GM12878 (cell line): ENCODE measurements around the gene PRLH. TPM values are rescaled to one million over a fixed set of nuclear protein-coding genes. Genes with fewer than 3 reads are reported as not detected.

Experiments
- ATAC-seq: fragments of 200-7000 bp; cut with Tn5 transposase; 3 replicates; pipeline ENCODE4 v1.9.1; 2020; ENCODE audit warnings: mild to moderate bottlenecking, moderate library complexity
- BruUV-seq: library from RNA; stranded (reverse); fragments of 400-500 nt; replicated peaks from 2 replicates; lab custom pipeline; 2021; lab: Mats Ljungman, UMichigan
- CTCF ChIA-PET: fragments of 300-600 bp; sonication (Branson Sonifier 250); formaldehyde crosslinking; extraction: SDS; loops from one replicate; lab custom pipeline; 2021; ENCODE audit warnings: inconsistent platforms; lab: Yijun Ruan, JAX
- POLR2A ChIA-PET: fragments of 350-600 bp; formaldehyde crosslinking; extraction: SDS; loops from one replicate; lab custom pipeline; 2021; ENCODE audit warnings: inconsistent platforms; lab: Charles Lee
- RAD21 ChIA-PET: fragments of 300-600 bp; sonication (Branson Sonifier 250); formaldehyde crosslinking; loops from one replicate; lab custom pipeline; 2023; ENCODE audit warnings: antibody characterized with exemption; ENCODE audit not compliant: unreplicated experiment; lab: Charles Lee
- SMC1A ChIA-PET: fragments of 300-600 bp; sonication (Branson Sonifier 250); formaldehyde crosslinking; loops from one replicate; lab custom pipeline; 2023; ENCODE audit not compliant: unreplicated experiment, uncharacterized antibody; lab: Charles Lee
- DNase-seq: peaks from one replicate; pipeline ENCODE4 v3.0.0-alpha.2; 2011; ENCODE audit warnings: low read depth, low spot score
- FAIRE-seq: peaks from 3 replicates; lab custom pipeline; 2011; peaks lifted over from hg19 to GRCh38; lab: Jason Lieb, UNC
- H2AFZ ChIP-seq: 2 replicates; pipeline ENCODE4 v1.6.0; 2011; ENCODE audit warnings: low read depth, low read length, control low read depth; ENCODE audit not compliant: control insufficient read depth
- H3K27ac ChIP-seq: 2 replicates; pipeline ENCODE4 v1.5.1; 2011; ENCODE audit warnings: control low read depth; ENCODE audit not compliant: control insufficient read depth, insufficient read depth
- H3K27me3 ChIP-seq, 2 experiments: replicated peaks in 1 of 2; 2 replicates each; pipeline versions ENCODE4 v1.6.0 to v1.6.1; 2011; ENCODE audit warnings: low read length in 1 of 2; ENCODE audit not compliant: control insufficient read depth in 2 of 2, insufficient read depth in 2 of 2
- H3K36me3 ChIP-seq, 2 experiments: 2 replicates each; pipeline ENCODE4 v1.5.1; 2011; ENCODE audit warnings: low read length in 1 of 2; ENCODE audit not compliant: control insufficient read depth in 2 of 2, insufficient read depth in 2 of 2
- H3K4me1 ChIP-seq: 2 replicates; pipeline ENCODE4 v1.6.1; 2011; ENCODE audit warnings: mild to moderate bottlenecking, low read length, moderate library complexity, mixed read lengths; ENCODE audit not compliant: control insufficient read depth, insufficient read depth
- H3K4me2 ChIP-seq: 2 replicates; pipeline ENCODE4 v1.6.0; 2011; ENCODE audit warnings: control low read depth; ENCODE audit not compliant: control insufficient read depth, insufficient read depth
- H3K4me3 ChIP-seq: fragments of 200-600 bp; sonication (generic); 2 replicates; pipeline ENCODE4 v1.5.1; 2016
- H3K79me2 ChIP-seq: 2 replicates; pipeline ENCODE4 v1.6.0; 2011; ENCODE audit warnings: low read length; ENCODE audit not compliant: control insufficient read depth, insufficient read depth
- H3K9ac ChIP-seq: 2 replicates; pipeline ENCODE4 v1.8.0; 2011; ENCODE audit warnings: low read length, control low read depth, mixed read lengths; ENCODE audit not compliant: control insufficient read depth, insufficient read depth
- H3K9me3 ChIP-seq: replicated peaks from 3 replicates; pipeline ENCODE4 v1.5.1; 2011; ENCODE audit warnings: mild to moderate bottlenecking, low read length; ENCODE audit not compliant: control insufficient read depth, insufficient read depth
- H4K20me1 ChIP-seq: 2 replicates; pipeline ENCODE4 v1.6.0; 2011; ENCODE audit not compliant: control insufficient read depth, insufficient read depth
- EP300 ChIP-seq, 2 experiments: fragments of 150-350 bp in 1 of 2; IDR thresholded peaks; 2 replicates each; pipeline ENCODE4 v1.6.1; 2011 to 2012; ENCODE audit warnings: low read depth in 2 of 2, low read length in 2 of 2, borderline replicate concordance in 1 of 2, improper control_type of control experiment in 1 of 2, inconsistent platforms in 1 of 2; ENCODE audit not compliant: control insufficient read depth in 1 of 2
- MTA3 ChIP-seq: IDR thresholded peaks from 2 replicates; pipeline ENCODE4 v1.6.1; 2012; ENCODE audit warnings: low read length, inconsistent platforms, borderline replicate concordance
- MYB ChIP-seq: fragments of 150-350 bp; IDR thresholded peaks from 2 replicates; pipeline ENCODE4 v1.6.1; 2014; ENCODE audit warnings: mild to moderate bottlenecking, low read depth, low read length, borderline replicate concordance
- SMC3 ChIP-seq: IDR thresholded peaks from 2 replicates; pipeline ENCODE4 v1.6.1; 2011; ENCODE audit warnings: low read length, improper control_type of control experiment, borderline replicate concordance
- SREBF1 ChIP-seq: IDR thresholded peaks from 2 replicates; pipeline ENCODE4 v1.6.1; 2012; ENCODE audit warnings: mild to moderate bottlenecking, low read length
- WGBS: methylation state at CpG from one replicate; pipeline ENCODE4 v1.1.6; 2016; ENCODE audit warnings: low lambda C conversion rate; ENCODE audit not compliant: insufficient replicate concordance, insufficient coverage; ENCODE audit errors: missing lambda C conversion rate; 5-methylcytosine and 5-hydroxymethylcytosine counted together
- in situ Hi-C: fragments of 300-500 bp; cut with MboI; formaldehyde crosslinking; loops from 9 replicates; pipeline ENCODE4 v1.14.3; 2018; ENCODE audit warnings: mixed read lengths
- intact Hi-C: fragments of 100-400 bp; cut with micrococcal nuclease; formaldehyde crosslinking; loops from one replicate; pipeline ENCODE4 v1.14.2; 2022; ENCODE audit not compliant: unreplicated experiment
- polyA plus RNA-seq, 11 experiments: library from polyadenylated mRNA; depleted of rRNA in 4 of 11; unstranded in 6 of 11; stranded (reverse) in 5 of 11; fragments of >200 nt; fragmentation: Nextera tagmentation in 4 of 11; fragmentation: Illumina TruSeq in 1 of 11; extraction: Ambion mirVana in 4 of 11; extraction: Trizol in 1 of 11; gene quantifications; 1 replicate in 1 of 11; 2 replicates in 10 of 11; pipeline versions ENCODE4 v1.2.1 to v1.2.3, GENCODE V29; 2011 to 2016; ENCODE audit warnings: inconsistent platforms in 2 of 11, missing spikeins in 2 of 11, low read depth in 1 of 11
- total RNA-seq, 4 experiments: library from RNA; depleted of rRNA in 3 of 4; stranded (reverse); fragments of >200 nt in 3 of 4; fragmentation: Illumina TruSeq in 1 of 4; extraction: Trizol in 1 of 4; gene quantifications; 2 replicates each; pipeline versions ENCODE4 v1.2.1 to v1.2.3, GENCODE V29; 2013 to 2021
- TF ChIP-seq, protein P1 (sequence below): IDR thresholded peaks from 2 replicates; pipeline ENCODE4 v1.6.1; 2011; ENCODE audit warnings: low read depth, low read length, improper control_type of control experiment, borderline replicate concordance
- TF ChIP-seq, protein P2 (sequence below): fragments of 450-650 bp; formaldehyde crosslinking; IDR thresholded peaks from 2 replicates; pipeline ENCODE4 v1.4.0; 2020; ENCODE audit warnings: mild to moderate bottlenecking, moderate library complexity

PRLH gene
- total and polyA plus RNA-seq, 10 of the 15 experiments (the other 5 are each of a cell fraction or from before 2014, with no cell fraction given), result not detected

DNA sequence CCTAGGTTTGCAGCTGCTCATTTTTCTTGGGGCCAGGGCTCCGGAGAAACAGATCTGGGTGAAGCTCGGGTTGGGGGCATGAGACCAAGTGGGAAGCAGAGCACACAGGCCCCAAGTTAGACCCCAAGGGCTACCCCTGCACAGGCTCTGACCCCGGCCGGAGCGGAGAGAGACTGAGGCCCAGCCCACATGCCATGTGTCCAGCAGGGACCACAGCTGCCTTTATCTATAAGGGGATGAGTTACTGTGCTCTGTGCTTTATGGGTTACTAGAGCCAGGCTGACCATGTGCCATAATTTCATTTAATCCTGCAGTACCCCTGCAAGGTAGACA, 30.3 kb upstream of the PRLH start:
- CTCF ChIA-PET, result interaction anchor here (3.2 kb wide), 1 partner anchor 23 kb away, joined by 13 read pairs; no protein-coding TSS in a partner anchor

More for the DNA sequence above, 30.3 kb upstream of the PRLH start:
- ATAC-seq, result no peak
- no peak for TF ChIP-seq MTA3
- TF ChIP-seq, protein P1, sequence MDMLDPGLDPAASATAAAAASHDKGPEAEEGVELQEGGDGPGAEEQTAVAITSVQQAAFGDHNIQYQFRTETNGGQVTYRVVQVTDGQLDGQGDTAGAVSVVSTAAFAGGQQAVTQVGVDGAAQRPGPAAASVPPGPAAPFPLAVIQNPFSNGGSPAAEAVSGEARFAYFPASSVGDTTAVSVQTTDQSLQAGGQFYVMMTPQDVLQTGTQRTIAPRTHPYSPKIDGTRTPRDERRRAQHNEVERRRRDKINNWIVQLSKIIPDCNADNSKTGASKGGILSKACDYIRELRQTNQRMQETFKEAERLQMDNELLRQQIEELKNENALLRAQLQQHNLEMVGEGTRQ, result no peak
- no peak for TF ChIP-seq SMC3
- no peak for TF ChIP-seq MYB
- no peak for TF ChIP-seq EP300 (IDR thresholded peaks at IDR 0.05; ENCODE audit: borderline replicate concordance in 1 of 2, control insufficient read depth in 1 of 2, low read depth in 2 of 2, low read length in 2 of 2)
- TF ChIP-seq, protein P2, sequence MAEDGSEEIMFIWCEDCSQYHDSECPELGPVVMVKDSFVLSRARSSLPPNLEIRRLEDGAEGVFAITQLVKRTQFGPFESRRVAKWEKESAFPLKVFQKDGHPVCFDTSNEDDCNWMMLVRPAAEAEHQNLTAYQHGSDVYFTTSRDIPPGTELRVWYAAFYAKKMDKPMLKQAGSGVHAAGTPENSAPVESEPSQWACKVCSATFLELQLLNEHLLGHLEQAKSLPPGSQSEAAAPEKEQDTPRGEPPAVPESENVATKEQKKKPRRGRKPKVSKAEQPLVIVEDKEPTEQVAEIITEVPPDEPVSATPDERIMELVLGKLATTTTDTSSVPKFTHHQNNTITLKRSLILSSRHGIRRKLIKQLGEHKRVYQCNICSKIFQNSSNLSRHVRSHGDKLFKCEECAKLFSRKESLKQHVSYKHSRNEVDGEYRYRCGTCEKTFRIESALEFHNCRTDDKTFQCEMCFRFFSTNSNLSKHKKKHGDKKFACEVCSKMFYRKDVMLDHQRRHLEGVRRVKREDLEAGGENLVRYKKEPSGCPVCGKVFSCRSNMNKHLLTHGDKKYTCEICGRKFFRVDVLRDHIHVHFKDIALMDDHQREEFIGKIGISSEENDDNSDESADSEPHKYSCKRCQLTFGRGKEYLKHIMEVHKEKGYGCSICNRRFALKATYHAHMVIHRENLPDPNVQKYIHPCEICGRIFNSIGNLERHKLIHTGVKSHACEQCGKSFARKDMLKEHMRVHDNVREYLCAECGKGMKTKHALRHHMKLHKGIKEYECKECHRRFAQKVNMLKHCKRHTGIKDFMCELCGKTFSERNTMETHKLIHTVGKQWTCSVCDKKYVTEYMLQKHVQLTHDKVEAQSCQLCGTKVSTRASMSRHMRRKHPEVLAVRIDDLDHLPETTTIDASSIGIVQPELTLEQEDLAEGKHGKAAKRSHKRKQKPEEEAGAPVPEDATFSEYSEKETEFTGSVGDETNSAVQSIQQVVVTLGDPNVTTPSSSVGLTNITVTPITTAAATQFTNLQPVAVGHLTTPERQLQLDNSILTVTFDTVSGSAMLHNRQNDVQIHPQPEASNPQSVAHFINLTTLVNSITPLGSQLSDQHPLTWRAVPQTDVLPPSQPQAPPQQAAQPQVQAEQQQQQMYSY (CRISPR knock-in tag), result no peak
- TF ChIP-seq SREBF1, result no peak
- TF ChIP-seq, all 136 proteins: peak for 0
- H3K9ac ChIP-seq, result no peak overlapping the region
- ChIA-PET SMC1A (interaction anchor here (0.6 kb wide), 1 partner anchor 23 kb away, joined by 4 read pairs; no protein-coding TSS in a partner anchor), RAD21 (interaction anchor here (0.7 kb wide), 1 partner anchor 23 kb away, joined by 4 read pairs; no protein-coding TSS in a partner anchor), POLR2A (no interaction called here)
- H3K27me3 ChIP-seq, result peaks cover 0 to 3% of the 10 kb centered on the region in 2 experiments; a peak in 1 of 4 replicates
- H3K9me3 ChIP-seq, result no peaks in the 10 kb centered on the region; the same call in 2 of the 3 replicates
- no TSS peak for BruUV-seq
- no peaks in the 10 kb centered on the region for H4K20me1 ChIP-seq
- H3K4me1 ChIP-seq, result peaks cover 3% of the 10 kb centered on the region; the same call in 1 of the 2 replicates
- DNase-seq (no peak), FAIRE-seq (no peak)
- in situ Hi-C loops (no loop called here), intact Hi-C loops (no loop called here)
- no peaks in the 10 kb centered on the region for H3K79me2 ChIP-seq
- H3K4me3 ChIP-seq, result no peak overlapping the region
- 30% methylated on average over 5 of the region's 5 CpGs for WGBS
- H3K36me3 ChIP-seq, result no peaks in the 10 kb centered on the region
- no peak overlapping the region for H3K4me2 ChIP-seq
- H2AFZ ChIP-seq, result no peak overlapping the region
- no peak overlapping the region for H3K27ac ChIP-seq
